Right forelimb (tissue), 1 donor: ENCODE data around the gene C1GALT1.

ENCODE experiments used
- DNase-seq: peaks from one replicate; pipeline ENCODE4 v3.0.0-alpha.2; 2018

Gene C1GALT1

DNA sequence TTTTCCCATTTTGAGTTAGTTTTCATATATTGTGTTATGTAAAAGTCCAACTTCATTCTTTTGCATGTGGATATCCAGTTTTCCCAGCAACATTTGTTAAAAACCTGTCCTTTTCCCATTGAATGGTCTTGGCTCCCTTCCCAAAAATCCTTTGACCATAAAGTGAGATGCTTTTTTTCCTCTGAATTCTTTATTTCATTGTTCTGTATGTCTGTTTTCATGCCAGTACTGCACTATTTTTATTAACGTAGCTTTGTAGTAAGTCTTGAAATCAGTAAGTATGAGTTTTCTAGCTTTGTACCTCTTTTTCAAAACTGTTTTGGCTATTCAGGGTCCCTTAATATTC is 20.0 kb downstream of the C1GALT1 start:
- DNase-seq, result no peak

DNA sequence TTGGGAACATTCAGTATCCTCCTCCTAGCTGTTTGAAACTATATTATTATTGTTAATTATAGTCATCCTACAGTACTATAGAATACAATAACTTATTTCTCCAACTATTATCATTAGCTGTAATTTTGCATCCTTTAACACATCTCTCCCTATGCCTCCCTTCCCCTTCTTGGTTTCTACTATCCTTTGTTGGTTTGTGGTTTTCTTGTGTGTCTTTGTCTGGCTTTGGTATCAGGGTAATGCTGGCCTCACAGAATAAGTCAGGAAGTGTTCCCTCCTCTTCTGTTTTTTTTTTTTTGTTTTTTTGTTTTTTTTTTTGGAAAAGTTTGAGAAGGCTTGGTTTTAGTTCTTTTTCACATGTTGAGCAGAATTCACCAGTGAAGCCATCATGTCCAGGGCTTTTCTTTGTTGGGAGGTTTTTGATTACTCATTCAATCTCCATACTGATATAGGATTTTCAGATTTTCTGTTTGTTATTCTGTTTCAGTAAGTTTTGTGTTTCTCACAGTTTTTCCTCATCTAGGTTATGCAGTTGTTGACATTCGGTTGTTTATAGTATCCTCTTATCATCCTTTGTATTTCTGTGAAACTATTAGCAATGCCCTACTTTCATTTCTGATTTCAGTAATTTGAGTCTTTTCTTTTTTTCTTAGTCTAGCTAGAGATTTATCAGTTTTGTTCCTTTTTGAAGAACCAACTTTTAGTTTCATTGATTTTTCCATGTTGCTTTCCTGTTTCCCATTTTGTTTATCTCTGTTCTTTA is 21.6 kb downstream of the C1GALT1 start:
- no peak for DNase-seq

DNA sequence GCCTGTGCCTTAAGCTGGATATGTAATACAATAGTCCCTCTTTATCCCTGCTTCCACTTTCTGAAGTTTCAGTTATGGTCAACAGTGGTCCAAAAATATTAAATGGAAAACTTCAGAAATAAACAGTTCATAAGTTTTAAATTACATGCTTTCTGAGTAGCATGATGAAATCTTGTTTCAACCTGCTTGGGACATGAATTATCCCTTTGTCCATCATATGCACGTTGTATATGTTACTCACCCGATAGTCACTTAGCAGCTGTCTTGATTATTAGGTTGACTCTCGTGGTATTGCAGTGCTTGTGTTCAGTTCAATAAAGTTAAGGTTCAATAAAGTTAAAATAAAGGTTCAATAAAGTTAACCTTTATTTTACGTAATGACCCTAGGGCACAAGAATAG is 25.5 kb downstream of the C1GALT1 start:
- no peak for DNase-seq

DNA sequence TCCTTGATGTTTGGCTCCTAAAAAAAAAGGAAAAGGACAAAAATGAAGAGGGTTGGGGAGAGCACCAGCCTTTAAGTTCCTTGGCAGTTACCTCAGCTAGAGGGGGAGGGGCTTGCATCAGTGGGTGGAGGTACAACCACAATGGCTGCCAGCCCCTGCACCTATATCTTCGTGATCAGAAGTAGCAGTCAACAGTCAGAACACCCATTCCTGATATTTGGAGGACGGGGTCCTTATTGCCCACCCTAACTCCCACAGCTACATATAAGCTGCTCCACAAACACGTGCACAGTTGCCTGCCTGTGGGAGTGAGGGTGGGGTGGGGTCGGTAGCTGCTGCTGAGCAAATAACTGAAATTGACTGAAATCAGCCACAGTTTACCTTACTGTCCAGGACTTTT is 26.2 kb downstream of the C1GALT1 start:
- DNase-seq, result no peak

DNA sequence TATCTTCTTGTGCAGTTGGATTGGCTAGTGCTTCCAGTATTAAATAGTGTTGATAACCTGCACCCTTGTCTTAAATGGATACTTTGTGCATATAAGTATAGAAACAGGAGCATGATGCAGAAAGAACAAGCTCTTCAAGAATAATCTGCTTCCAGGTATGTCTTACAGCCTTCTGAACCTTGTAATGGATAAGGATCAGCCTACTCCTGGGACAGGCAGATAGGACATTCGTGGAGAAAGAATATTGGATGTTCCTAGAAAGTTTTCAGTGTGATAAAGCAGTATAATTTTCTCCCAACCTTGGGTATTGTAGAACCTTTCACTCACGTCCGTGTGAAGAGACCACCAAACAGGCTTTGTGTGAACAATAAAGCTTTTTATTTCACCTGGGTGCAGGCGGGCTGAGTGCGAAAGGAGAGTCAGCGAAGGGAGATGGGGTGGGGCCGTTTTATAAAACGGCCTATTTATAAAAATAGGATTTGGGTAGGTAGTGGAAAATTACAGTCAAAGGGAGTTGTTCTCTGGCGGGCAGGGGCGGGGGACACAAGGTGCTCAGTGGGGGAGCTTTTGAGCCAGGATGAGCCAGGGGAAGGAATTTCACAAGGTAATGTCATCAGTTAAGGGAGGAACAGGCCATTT is 27.2 kb downstream of the C1GALT1 start:
- no peak for DNase-seq

DNA sequence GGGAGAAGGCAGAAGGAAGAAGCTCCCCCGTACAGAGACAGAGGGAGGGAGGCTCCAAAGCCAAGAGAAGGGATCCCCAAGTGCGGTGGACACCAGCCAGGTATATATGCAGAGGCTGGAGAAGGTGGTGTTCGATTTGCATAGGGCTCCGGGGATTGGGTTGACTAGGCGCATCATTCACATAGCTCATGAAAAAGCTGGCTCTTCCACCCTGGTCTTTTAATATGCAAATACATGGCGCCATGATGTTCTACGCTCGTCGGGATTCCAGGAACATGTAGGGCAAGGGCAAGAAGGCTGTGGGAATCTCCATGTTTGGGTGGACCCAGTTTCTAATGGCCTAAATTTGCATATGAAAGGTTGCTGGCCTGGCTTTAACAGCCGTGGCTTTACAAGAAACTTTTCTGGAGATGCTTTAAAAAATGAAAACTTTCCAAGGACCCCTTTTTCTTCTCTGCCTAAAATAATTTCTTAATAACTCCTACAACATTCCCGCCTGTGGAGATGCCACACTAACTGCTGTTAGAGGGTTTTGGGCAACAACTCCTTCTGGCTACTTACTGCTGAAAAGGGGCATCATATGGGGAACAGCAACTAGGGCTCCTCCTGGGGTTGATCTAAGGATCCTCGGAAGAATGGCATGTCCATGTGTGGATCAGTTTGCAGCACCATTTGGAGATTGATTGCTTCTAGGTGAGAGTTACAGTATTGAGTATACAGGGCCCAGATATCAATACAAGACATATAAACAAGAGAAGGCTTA is 28.3 kb downstream of the C1GALT1 start:
- DNase-seq, result no peak

DNA sequence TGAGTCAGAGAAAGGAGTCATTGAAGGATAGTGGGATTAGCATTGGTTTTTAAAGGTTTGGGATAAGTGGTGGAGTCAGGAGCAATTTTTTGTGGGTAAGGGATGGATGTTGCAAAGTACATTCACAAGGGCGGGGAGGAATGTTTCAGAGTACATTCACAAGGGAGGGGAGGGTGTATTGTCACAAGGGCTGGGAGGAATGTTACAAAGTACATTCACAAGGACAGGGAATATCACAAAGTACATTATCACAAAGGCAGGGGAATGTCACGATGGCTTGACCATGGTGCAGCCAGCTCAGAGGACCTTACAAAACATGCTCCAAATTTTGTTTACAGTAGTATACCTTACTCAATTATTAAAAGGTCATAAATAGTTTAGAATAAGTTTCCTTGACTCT is 30.3 kb downstream of the C1GALT1 start:
- no peak for DNase-seq

DNA sequence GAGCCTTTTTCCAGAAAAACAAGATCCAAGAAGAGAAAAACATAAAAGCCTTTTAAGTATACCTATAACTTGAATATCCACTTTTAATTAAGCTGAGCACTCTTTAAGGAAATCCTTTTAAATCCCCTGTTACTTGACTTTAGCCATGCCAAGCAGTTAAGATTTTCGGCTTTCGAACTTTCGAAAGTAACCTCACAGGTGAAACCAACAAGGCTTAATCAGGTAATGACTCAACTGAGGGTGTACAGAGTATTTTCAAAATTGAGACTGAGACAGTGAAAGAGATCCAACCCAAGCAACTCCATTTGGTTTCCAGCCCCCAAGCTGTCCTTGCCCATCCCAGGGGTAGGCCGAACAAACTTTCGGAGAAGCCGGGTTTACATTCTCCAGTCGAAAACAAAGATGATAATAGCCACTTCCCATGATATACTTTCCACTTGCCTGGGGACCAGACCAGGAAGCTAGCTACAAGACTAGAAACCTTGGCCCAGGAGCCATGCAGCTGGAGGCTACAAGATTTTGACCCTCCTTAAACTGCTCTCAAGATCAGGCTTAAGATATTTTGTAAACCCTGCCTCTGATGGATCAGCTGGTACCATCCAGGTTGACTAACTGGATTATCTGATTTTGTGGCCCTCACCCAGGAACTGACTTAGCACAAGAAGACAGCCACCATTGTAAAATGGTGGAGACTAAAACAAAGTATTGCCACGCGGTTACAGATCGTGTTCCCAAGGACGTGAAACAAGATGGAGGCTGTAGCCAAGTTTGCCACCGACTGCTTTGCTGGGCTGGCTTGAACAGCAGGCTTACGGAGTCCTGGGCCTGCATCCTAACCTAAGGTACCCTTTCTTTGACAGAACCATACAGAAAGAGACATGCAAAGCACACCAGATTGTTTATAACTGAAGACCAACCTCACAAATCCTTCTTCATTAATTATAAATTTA is 32.3 kb downstream of the C1GALT1 start:
- no peak for DNase-seq

DNA sequence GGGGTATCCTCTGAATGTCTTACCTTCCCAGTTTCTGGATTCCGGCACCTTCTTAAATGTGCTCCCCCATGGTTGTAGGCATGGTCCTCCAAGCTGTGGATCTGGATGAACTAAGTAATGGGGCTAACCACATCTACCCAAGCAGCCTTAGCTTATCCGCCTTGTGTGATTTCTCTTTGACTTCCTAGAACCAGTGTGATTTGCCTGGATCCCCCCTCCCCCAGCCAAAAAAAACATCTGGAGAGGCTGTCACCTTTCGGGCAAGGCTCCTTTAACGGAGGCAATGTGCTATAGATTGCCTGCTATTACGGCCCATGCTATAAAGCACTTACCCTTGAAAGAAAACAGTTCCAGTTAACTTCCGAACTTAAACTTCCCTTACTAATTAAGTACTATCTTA is 33.9 kb downstream of the C1GALT1 start:
- no peak for DNase-seq

DNA sequence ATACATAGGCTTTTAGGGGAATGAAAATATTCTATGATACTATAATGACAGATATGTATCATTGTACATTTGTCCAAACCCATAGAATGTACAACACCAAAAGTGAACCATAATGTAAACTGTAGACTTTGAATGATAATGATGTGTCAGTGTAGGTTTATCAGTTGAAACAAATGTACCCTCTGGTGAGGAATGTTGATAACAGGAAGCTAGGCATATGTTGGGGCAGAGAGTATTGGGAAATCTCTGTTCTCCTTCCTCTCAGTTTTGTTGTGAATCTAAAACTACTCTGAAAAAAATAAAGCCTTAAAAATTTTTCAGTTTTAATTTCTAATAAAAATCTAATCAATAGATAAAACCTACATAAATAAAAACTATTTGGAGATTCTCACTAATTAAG is 36.9 kb downstream of the C1GALT1 start:
- DNase-seq, result no peak

DNA sequence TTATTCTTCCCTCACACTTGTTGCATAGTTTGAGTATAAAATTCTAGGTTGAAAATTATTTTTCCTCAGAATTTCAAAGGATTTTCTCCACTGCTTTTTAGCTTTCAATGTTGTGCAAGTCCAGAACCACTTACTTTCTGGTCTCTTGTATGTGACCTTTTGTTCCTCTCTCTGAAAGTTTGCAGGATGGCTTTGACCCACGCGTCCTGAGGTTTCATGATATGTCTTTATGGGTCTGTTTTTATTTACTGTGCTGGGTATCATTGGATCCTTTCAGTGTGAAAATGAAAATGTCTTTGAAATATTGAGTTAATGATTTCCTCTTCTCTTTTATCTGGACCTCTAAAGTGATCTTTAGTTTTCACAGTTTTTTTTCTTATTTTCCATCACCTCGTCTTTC is 38.5 kb downstream of the C1GALT1 start:
- no peak for DNase-seq

DNA sequence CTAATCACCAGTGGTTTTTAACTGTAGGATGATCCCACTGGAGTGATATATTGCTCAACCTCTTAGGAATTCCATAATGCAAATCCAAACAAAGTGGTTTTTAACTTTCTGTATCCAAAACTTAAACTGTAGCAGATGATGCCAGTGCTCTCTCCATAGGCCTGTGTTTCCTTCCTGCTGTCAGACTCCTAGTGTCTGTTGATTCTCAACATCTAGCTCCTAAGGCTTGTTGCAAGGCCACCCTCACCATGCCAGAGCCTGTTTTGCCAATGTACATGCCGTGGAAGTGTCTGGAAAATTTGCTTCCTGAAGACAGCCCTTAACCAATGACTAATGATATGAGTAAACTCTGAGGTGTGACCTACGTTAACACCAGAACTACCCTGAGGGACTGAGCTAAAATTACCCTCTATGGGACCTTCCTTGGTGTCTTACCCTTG is 39.3 kb downstream of the C1GALT1 start:
- DNase-seq, result no peak

DNA sequence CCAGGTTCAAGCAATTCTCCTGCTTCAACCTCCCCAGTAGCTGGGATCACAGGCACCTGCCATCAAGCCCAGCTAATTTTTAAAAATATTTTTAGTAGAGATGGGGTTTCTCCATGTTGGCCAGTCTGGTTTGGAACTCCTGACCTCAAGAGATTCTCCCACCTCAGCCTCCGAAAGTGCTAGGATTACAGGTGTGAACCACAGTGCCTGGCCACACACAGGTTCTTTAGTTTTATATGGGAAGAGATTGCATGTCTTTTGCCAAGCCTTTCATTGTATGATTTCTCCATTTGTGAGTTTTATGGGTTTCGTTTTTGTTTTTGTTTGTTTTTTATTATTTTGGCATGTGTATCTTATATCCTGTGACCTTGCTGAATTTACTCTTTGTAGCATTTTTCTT is 40.9 kb downstream of the C1GALT1 start:
- no peak for DNase-seq

DNA sequence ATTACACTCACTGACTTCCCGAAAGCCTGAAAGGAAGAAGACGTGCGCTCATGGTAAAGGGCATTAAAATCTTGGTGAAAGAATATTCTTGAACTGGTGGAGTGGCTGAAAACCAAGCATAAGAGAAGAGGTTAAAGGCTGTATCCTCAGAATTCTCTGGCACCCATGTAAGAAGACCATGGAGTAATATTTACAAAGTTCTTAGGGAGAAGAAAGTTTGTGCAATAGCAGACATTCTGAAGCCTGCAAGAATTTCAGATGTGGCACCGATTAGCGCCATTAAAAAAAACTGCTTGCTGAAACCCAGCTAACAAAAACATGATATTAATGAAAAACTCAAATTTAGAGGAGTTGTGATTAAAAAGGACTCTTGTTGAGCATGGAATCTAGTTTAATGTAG is 44.1 kb downstream of the C1GALT1 start:
- DNase-seq, result no peak

DNA sequence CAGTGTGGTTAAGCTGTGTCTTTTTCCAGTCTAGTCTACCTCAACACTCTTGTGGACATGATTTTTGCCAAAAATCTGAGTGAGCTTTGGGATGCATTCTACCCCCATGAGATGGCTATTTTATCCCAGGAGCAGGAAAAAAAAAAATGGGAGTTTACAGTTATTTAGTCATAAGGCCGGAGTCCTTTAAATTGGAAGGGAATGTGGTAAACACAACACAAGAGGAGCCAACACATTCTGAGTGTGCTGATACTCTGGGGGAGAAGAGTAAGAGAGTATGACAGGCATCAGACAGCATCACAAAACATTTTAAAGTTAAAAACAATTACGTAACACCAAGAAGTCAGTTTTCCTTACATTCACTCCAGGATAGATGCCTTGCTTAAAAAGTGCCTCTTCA is 46.1 kb downstream of the C1GALT1 start:
- no peak for DNase-seq

DNA sequence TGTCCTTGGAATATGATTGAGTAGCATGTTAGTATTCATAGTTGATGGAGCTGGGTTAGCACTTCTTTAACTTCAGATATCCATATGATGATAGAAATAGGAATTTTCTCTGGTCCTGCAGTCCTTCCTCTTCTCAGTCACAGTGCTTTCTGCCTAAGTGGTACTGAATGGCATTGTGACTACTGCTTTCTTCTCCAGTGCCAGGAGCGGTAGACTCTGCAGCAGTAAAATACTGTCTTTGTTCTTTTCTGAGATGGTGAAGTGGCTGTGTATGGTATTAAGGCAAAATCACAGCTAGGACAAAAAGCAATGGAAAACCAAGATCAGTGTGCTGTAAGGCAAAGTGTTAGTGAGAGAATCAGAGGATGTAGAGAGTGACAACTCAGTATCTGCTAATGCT is 46.6 kb downstream of the C1GALT1 start:
- DNase-seq, result no peak

DNA sequence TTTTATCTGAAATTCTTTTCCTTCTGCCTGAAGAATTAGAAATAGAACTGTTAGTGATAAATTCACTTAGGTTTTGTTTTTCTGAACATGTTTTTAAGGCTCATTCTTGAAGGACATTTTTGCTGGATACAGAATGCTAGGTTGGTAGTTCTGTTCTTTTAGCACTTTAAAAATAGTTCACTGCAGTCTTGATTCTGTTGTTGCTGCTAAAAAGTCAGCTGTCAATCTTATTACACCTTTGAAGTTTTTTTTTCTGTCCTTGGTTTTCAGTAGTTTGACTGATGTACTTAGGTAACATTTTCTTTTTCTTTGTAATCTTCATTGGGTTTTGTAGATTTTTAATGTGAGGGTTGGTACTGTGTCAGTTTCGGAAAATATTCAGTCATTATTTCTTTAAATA is 48.7 kb downstream of the C1GALT1 start:
- no peak for DNase-seq

DNA sequence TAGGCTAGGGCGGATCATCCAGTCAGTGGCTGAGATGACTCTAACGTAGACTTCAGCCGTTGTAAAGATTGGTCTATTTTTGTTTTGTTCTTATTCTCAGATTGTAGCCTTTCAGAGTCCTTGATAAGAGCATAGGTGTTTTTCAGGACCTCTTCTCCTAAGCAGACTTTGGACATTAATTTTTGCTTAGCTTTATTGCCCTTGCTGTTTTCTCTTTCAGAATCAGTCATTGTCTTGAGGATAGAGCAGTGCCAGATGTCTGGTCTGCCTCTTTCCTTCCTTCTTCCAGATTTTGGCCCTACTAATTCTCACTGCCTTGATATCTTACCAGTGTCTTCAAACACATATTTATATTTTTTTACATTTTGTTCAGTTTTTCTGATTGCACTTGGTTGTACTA is 49.5 kb downstream of the C1GALT1 start:
- DNase-seq, result no peak

DNA sequence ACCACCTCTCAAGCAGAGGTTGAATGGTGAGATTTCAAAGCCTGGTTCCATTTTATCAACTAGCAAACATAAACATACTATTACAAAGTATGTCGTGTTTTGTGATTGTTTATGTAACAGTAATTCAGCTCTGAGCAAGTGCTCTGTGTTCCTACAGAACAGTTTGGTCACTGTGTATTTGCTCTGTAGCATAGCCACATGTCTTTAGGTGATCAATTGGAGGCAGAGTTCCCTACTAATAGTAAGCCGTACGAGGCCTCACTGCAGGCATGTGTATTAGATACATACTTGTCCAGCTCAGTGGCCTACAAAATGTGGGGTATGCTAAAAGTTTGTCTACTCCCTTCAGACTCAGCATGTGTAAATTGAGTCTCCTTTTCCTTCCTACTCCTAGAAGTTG is 53.0 kb downstream of the C1GALT1 start:
- DNase-seq, result no peak

DNA sequence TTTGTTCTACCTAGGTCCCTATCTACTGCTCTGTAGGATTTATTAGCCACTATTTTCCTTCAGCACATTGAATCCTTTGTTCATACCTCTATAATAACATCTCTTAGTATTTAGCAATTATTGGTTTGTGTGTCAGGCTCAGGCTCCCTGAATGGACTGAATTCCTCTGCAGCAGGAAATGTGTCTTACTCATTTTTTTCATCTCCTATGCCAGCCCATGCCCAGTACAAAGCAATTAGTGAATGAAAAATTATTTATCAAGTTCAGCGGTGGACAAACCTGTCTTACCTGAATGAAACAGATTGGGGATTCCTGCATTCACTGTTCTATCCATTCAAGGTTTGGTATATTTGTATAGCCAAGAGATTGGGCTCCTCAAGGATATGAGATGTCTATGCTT is 53.7 kb downstream of the C1GALT1 start:
- DNase-seq, result no peak

DNA sequence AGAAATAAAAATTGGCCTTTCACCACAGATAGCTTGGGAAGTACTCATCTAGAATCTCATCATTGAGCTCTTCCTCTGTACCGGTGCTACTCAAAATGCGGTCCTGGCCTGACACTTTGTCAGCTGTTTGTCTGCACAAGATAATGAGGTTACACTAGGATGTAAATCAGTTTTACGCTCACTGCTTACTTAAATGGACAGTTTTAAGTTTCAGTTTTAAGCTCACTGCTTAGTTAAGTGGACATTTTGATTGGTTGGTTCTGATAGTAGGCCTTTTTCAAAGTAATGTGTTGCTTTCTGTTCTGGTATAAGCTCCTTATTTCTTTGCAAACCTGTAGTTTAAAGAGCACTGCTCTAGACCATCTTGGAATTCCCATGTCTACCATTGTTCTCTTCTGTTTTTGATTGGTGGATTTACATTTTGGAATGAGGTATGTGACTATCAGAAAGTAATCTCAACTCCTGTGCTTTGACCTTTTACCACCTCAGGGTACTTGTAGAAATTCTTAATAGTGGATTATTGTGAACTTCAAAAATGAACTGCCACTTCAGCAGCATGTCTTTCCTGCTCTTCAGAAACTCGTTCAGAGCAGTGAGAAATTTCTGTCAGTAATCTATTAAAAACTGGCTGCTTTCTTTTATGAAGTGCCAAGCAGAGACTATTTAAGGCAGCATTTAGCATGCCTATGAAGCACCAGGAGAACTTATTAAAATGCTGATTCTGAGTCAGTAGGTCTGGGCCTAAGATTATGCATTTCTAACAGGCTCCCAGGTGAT is 55.0 kb downstream of the C1GALT1 start:
- DNase-seq, result no peak

DNA sequence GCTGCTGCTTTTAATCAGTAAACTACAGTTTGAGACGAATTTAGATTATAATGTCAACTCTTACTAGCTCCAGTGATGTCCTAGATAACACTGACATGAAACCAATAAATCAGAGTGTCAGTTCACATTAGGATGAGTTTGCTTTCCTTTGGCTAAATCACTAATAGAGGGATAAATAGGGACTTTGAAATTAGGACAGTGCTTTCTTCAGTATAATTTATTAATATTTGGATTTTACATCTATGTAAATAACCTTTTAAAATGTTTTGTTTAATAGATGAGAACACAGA is 55.6 kb downstream of the C1GALT1 start:
- DNase-seq, result no peak

DNA sequence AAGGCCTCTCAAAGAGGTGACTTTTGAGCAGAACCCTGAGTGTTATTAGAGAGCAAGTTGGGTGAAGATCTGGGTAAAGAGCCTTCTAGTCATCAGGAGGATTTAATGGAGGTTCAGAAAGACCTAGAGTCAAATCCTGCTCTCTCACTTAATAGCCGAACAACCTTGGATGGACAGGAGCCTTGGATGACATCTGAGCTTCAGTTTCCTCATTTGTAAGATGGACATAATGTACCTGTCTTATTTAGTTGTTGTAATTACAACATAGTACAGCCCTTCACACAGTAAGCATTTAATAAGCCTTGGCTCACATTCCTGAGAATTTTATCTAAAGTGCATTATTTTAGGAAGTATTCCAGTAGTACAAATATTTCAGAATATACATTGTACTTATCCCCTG is 57.0 kb downstream of the C1GALT1 start:
- no peak for DNase-seq
